ENCODE results near the gene TSHB.
"Not testable (repeated sequence)": the region's sequence is repeated elsewhere in the genome, so short reads cannot be mapped to it uniquely, and the experiment has no call there.

TSHB gene

GRCh38 chr1:115029526-115029925, at the start of gene TSHB:
Gene TSHB, plus strand, starts transcription at chr1:115029826. Its CDS starts 3,537 bp downstream, at chr1:115033363.
- intact Hi-C loops (cut with DNase I) = no loop called here
- no peak for DNase-seq

- no peak for DNase-seq
- intact Hi-C loops (cut with DNase I) = no loop called here
Observed at GRCh38 chr1:114982251-114982650, 47.4 kb upstream of the TSHB start.

GRCh38 chr1:114986286-114986685, 43.3 kb upstream of the TSHB start:
- no peak for DNase-seq
- intact Hi-C loops (cut with DNase I) = no loop called here

- intact Hi-C loops (cut with DNase I) = no loop called here
- no peak for DNase-seq
Observed at GRCh38 chr1:114988095-114988494, 41.5 kb upstream of the TSHB start.

- intact Hi-C loops (cut with DNase I) = no loop called here
Observed at GRCh38 chr1:114997510-114998289, 31.9 kb upstream of the TSHB start.

GRCh38 chr1:115006191-115006590, 23.4 kb upstream of the TSHB start:
- intact Hi-C loops (cut with DNase I) = no loop called here
- DNase-seq = no peak

More at GRCh38 chr1:114997510-114998289, 31.9 kb upstream of the TSHB start:
- DNase-seq = no peak

- DNase-seq = peak in 1 of 10 donors; percentile 73
- intact Hi-C loops (cut with DNase I) = no loop called here
Observed at GRCh38 chr1:115012006-115012405, 17.6 kb upstream of the TSHB start.

- intact Hi-C loops (cut with DNase I) = no loop called here
- DNase-seq = no peak
Observed at GRCh38 chr1:115012434-115012833, 17.2 kb upstream of the TSHB start.

- DNase-seq = no peak
- intact Hi-C loops (cut with DNase I) = no loop called here
Observed at GRCh38 chr1:115013792-115014191, 15.8 kb upstream of the TSHB start.

- DNase-seq = peak in 2 of 10 donors; percentile 19 to 65
- intact Hi-C loops (cut with DNase I) = not testable (repeated sequence)
Observed at GRCh38 chr1:115019549-115019948, 10.1 kb upstream of the TSHB start.

GRCh38 chr1:115021145-115021544, 8.5 kb upstream of the TSHB start:
- intact Hi-C loops (cut with DNase I) = no loop called here

GRCh38 chr1:115023593-115023992, 6.0 kb upstream of the TSHB start:
- intact Hi-C loops (cut with DNase I) = no loop called here
- DNase-seq = no peak

More at GRCh38 chr1:115021145-115021544, 8.5 kb upstream of the TSHB start:
- no peak for DNase-seq

GRCh38 chr1:115031595-115031994, 2.0 kb downstream of the TSHB start:
- intact Hi-C loops (cut with DNase I) = no loop called here
- no peak for DNase-seq

GRCh38 chr1:115035652-115036051, 6.0 kb downstream of the TSHB start:
- DNase-seq = no peak
- intact Hi-C loops (cut with DNase I) = no loop called here

GRCh38 chr1:115036814-115037507, 7.3 kb downstream of the TSHB start:
- DNase-seq = no peak
- intact Hi-C loops (cut with DNase I) = no loop called here

- no peak for DNase-seq
- intact Hi-C loops (cut with DNase I) = no loop called here
Observed at GRCh38 chr1:115040501-115040900, 10.9 kb downstream of the TSHB start.

GRCh38 chr1:115041654-115042053, 12.0 kb downstream of the TSHB start:
- DNase-seq = no peak

GRCh38 chr1:115046751-115047150, 17.1 kb downstream of the TSHB start:
- intact Hi-C loops (cut with DNase I) = no loop called here
- no peak for DNase-seq

More at GRCh38 chr1:115041654-115042053, 12.0 kb downstream of the TSHB start:
- intact Hi-C loops (cut with DNase I) = no loop called here

- intact Hi-C loops (cut with DNase I) = no loop called here
- DNase-seq = no peak
Observed at GRCh38 chr1:115051850-115052249, 22.2 kb downstream of the TSHB start.

- DNase-seq = peak in 4 of 10 donors; percentile 24 to 40 (median 32)
- intact Hi-C loops (cut with DNase I) = no loop called here
Observed at GRCh38 chr1:115052454-115053083, 22.9 kb downstream of the TSHB start.

- intact Hi-C loops (cut with DNase I) = no loop called here
- no peak for DNase-seq
Observed at GRCh38 chr1:115056395-115056798, 26.8 kb downstream of the TSHB start.

Measured in posterior cingulate gyrus (tissue), 11 donors.